ENCODE results near the gene MT1E. TPM values are rescaled to one million over a fixed set of nuclear protein-coding genes. Genes with fewer than 3 reads are reported as not detected.

Gene MT1E
- total RNA-seq, 1 experiment from 2014 or later = 25.9 TPM

DNA sequence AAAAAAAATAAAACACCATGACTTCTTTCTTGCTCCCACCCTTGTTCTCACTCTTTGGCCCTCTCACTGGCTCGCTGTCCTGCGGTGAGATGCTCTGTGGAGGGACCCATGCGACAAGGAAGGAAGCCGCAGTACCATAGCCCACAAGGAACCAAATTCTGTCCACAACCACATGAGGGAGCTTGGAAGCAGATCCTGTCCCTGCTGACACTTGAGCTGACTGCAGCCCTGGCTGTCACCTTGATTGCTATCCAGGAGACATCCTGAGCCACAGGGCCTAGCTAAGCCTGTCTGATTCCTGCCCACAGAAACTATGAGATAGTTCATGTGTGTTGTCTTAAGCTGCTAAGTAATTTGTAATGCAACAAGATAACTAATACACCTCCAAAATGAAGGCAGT, 22.0 kb upstream of the MT1E start:
- H3T11ph ChIP-seq (ENCODE audit: low read length) = no peak overlapping the region
- no peak overlapping the region for H3K18ac ChIP-seq (ENCODE audit: insufficient read length, low read depth, low read length)
- H2BK12ac ChIP-seq (ENCODE audit: insufficient read length, low read depth, low read length) = no peak overlapping the region
- no CpG with 5 or more reads among the region's 4 CpGs for WGBS (ENCODE audit: extremely low coverage, insufficient read length, low lambda C conversion rate)
- H3K23ac ChIP-seq (ENCODE audit: insufficient read length, low read depth, low read length) = no peak overlapping the region
- H2BK5ac ChIP-seq (ENCODE audit: insufficient read length, low read length) = no peak overlapping the region
- H3K27ac ChIP-seq (ENCODE audit: insufficient read length, low read depth, low read length) = no peak overlapping the region
- H3K4ac ChIP-seq (ENCODE audit: low read depth, low read length) = no peak overlapping the region
- no peak overlapping the region for H4K5ac ChIP-seq (ENCODE audit: insufficient read length, low read depth, low read length)
- no peak overlapping the region for H3K14ac ChIP-seq (ENCODE audit: insufficient read depth, low read length)
- Mint-ChIP-seq H3K27me3 (ENCODE audit: low read depth) (peaks cover 65% of the 10 kb centered on the region), H3K36me3 (ENCODE audit: insufficient read depth in 1 of 3, low read depth in 3 of 3) (no peaks in the 10 kb centered on the region), H3K4me1 (peaks cover 14 to 21% of the 10 kb centered on the region in 2 experiments), H3K9me3 (no peaks in the 10 kb centered on the region), H3K4me3 (no peak overlapping the region), H3K27ac (no peak overlapping the region)
- H3K23me2 ChIP-seq (ENCODE audit: insufficient read length, low read depth, low read length, poor library complexity, severe bottlenecking) = peaks cover 2% of the 10 kb centered on the region
- H3K9me3 ChIP-seq (ENCODE audit: control insufficient read depth, low read depth, low read length) = no peaks in the 10 kb centered on the region
- H2BK120ac ChIP-seq (ENCODE audit: low read depth, low read length, poor library complexity, severe bottlenecking) = no peak overlapping the region
- no peak overlapping the region for H4K91ac ChIP-seq (ENCODE audit: insufficient read length, low read depth, low read length)
- no peak overlapping the region for H3K56ac ChIP-seq (ENCODE audit: insufficient read length, low read depth, low read length)
- no peak overlapping the region for H2AFZ ChIP-seq (ENCODE audit: low read length)
- no peaks in the 10 kb centered on the region for H3K79me2 ChIP-seq (ENCODE audit: insufficient read depth, low read length)
- no peaks in the 10 kb centered on the region for H3K79me1 ChIP-seq (ENCODE audit: insufficient read depth, low read depth, low read length, poor library complexity, severe bottlenecking)
- H4K20me1 ChIP-seq (ENCODE audit: control insufficient read depth, insufficient read depth, insufficient read length) = no peaks in the 10 kb centered on the region
- no peaks in the 10 kb centered on the region for H3K4me1 ChIP-seq (ENCODE audit: insufficient read depth, low read length)
- H4K8ac ChIP-seq (replicated peaks; ENCODE audit: insufficient read length, low read depth, low read length) = no peak overlapping the region
- no peak overlapping the region for H2BK20ac ChIP-seq (ENCODE audit: low read depth, low read length, poor library complexity, severe bottlenecking)
- H2BK15ac ChIP-seq (ENCODE audit: low read depth, low read length) = no peak overlapping the region
- TF ChIP-seq, protein P1, sequence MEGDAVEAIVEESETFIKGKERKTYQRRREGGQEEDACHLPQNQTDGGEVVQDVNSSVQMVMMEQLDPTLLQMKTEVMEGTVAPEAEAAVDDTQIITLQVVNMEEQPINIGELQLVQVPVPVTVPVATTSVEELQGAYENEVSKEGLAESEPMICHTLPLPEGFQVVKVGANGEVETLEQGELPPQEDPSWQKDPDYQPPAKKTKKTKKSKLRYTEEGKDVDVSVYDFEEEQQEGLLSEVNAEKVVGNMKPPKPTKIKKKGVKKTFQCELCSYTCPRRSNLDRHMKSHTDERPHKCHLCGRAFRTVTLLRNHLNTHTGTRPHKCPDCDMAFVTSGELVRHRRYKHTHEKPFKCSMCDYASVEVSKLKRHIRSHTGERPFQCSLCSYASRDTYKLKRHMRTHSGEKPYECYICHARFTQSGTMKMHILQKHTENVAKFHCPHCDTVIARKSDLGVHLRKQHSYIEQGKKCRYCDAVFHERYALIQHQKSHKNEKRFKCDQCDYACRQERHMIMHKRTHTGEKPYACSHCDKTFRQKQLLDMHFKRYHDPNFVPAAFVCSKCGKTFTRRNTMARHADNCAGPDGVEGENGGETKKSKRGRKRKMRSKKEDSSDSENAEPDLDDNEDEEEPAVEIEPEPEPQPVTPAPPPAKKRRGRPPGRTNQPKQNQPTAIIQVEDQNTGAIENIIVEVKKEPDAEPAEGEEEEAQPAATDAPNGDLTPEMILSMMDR (conservative IDR thresholded peaks at IDR 0.05) = peak; percentile 61
- H3K27me3 ChIP-seq (ENCODE audit: insufficient read depth, low read length) = peaks cover 2% of the 10 kb centered on the region; the same call in 1 of the 2 replicates
- H2AK5ac ChIP-seq (ENCODE audit: insufficient read length, low read length) = no peak overlapping the region
- H3K4me2 ChIP-seq (ENCODE audit: insufficient read depth, insufficient read length, low read length) = no peak overlapping the region
- no peak overlapping the region for H3K9ac ChIP-seq (ENCODE audit: extremely low read depth, insufficient read length, low read length)
- peak; percentile 74 for DNase-seq

Measured in H9 (cell line).